HepG2 (cell line): ENCODE data around the gene CYP4F22. TPM values are rescaled to one million over a fixed set of nuclear protein-coding genes. Genes with fewer than 3 reads are reported as not detected.

Experiments
- ARID4A ChIP-seq: sonication (generic); formaldehyde crosslinking; IDR thresholded peaks from 2 replicates; pipeline ENCODE4 v1.5.0; 2020; ENCODE audit warnings: mild to moderate bottlenecking, missing genetic modification reagents, borderline replicate concordance
- CHCHD3 ChIP-seq: sonication (generic); formaldehyde crosslinking; IDR thresholded peaks from 2 replicates; pipeline ENCODE4 v1.8.0; 2022; ENCODE audit warnings: mild to moderate bottlenecking, missing genetic modification reagents, moderate library complexity
- DR1 ChIP-seq: sonication (generic); formaldehyde crosslinking; IDR thresholded peaks from 2 replicates; pipeline ENCODE4 v1.8.0; 2021; ENCODE audit warnings: mild to moderate bottlenecking, missing genetic modification reagents, inconsistent platforms
- HMG20A ChIP-seq: IDR thresholded peaks from 2 replicates; pipeline ENCODE4 v1.6.1; 2016; ENCODE audit warnings: borderline replicate concordance
- KDM2A ChIP-seq: sonication (generic); formaldehyde crosslinking; IDR thresholded peaks from 2 replicates; pipeline ENCODE4 v1.4.0; 2020; ENCODE audit warnings: low read depth, missing genetic modification reagents, borderline replicate concordance
- MED1 ChIP-seq: sonication (generic); formaldehyde crosslinking; IDR thresholded peaks from 2 replicates; pipeline ENCODE4 v1.4.0; 2020; ENCODE audit warnings: missing genetic modification reagents
- RFX3 ChIP-seq: IDR thresholded peaks from 2 replicates; pipeline ENCODE4 v1.6.1; 2016; ENCODE audit warnings: missing biosample characterization, missing genetic modification reagents
- THAP7 ChIP-seq: sonication (generic); formaldehyde crosslinking; IDR thresholded peaks from 2 replicates; pipeline ENCODE4 v1.8.1; 2023; ENCODE audit warnings: mild to moderate bottlenecking, missing genetic modification reagents
- XBP1 ChIP-seq: sonication (generic); formaldehyde crosslinking; IDR thresholded peaks from 2 replicates; pipeline ENCODE4 v1.5.0; 2020; ENCODE audit warnings: missing genetic modification reagents
- ZNF253 ChIP-seq: sonication (generic); formaldehyde crosslinking; IDR thresholded peaks from 2 replicates; pipeline ENCODE4 v1.8.0; 2022; ENCODE audit warnings: mild to moderate bottlenecking, missing genetic modification reagents, borderline replicate concordance
- ZNF362 ChIP-seq: sonication (generic); formaldehyde crosslinking; IDR thresholded peaks from 2 replicates; pipeline ENCODE4 v1.4.0; 2020; ENCODE audit warnings: missing genetic modification reagents, mild to moderate bottlenecking, borderline replicate concordance
- ZNF550 ChIP-seq: sonication (generic); formaldehyde crosslinking; IDR thresholded peaks from 2 replicates; pipeline ENCODE4 v1.4.0; 2020; ENCODE audit warnings: mild to moderate bottlenecking, missing genetic modification reagents, borderline replicate concordance
- ZNF629 ChIP-seq: sonication (generic); formaldehyde crosslinking; conservative IDR thresholded peaks from 2 replicates; pipeline ENCODE4 v1.5.0; 2020; ENCODE audit warnings: missing genetic modification reagents
- ZNF687 ChIP-seq: sonication (generic); formaldehyde crosslinking; IDR thresholded peaks from 2 replicates; pipeline ENCODE4 v1.5.1; 2020; ENCODE audit warnings: mild to moderate bottlenecking, missing genetic modification reagents, moderate library complexity
- ZNF737 ChIP-seq: sonication (generic); formaldehyde crosslinking; IDR thresholded peaks from 2 replicates; pipeline ENCODE4 v1.5.0; 2020; ENCODE audit warnings: missing genetic modification reagents, mild to moderate bottlenecking, borderline replicate concordance
- ZNF768 ChIP-seq: sonication (generic); formaldehyde crosslinking; IDR thresholded peaks from 2 replicates; pipeline ENCODE4 v1.4.0; 2020; ENCODE audit warnings: missing genetic modification reagents
- polyA plus RNA-seq, 8 experiments: library from polyadenylated mRNA; depleted of rRNA in 3 of 8; stranded (reverse) in 7 of 8; unstranded in 1 of 8; fragments of >200 nt; fragmentation: Illumina TruSeq in 4 of 8; extraction: Trizol in 4 of 8; gene quantifications; 2 replicates each; pipeline versions ENCODE4 v1.2.1 to v1.2.3, GENCODE V29; 2011 to 2016; ENCODE audit warnings: low read depth in 4 of 8, missing spikeins in 1 of 8, mixed read lengths in 1 of 8; ENCODE audit not compliant: insufficient read depth in 1 of 8
- total RNA-seq, 5 experiments: library from RNA; depleted of rRNA; stranded (reverse); fragments of >200 nt; fragmentation: Illumina TruSeq; extraction: Trizol; gene quantifications; 2 replicates each; pipeline ENCODE4 v1.2.3, GENCODE V29; 2016; ENCODE audit warnings: low read depth in 1 of 5

CYP4F22 gene
- total and polyA plus RNA-seq, 2 of the 13 experiments (the other 11 are each of a cell fraction or from before 2014, with no cell fraction given): 0.05 TPM; not detected in 1

- peak; percentile 41; the same call in 1 of the 2 replicates for TF ChIP-seq ZNF768
- peak; percentile 59 for TF ChIP-seq MED1 (CRISPR knock-in tag)
- peak; percentile 74 for TF ChIP-seq ZNF687 (CRISPR knock-in tag)
- peak; percentile 38; the same call in 1 of the 2 replicates for TF ChIP-seq KDM2A (CRISPR knock-in tag)
- no peak for TF ChIP-seq ZNF253 (CRISPR knock-in tag)
- TF ChIP-seq ZNF737 (CRISPR knock-in tag): no peak
- TF ChIP-seq ZNF550 (CRISPR knock-in tag): 0 out of 2 replicates have a peak, but pooled peaks have one; percentile 38
- TF ChIP-seq ZNF629: peak; percentile 99
- no peak for TF ChIP-seq RFX3
- peak; percentile 46; the same call in 1 of the 2 replicates for TF ChIP-seq DR1 (CRISPR knock-in tag)
- 0 out of 2 replicates have a peak, but pooled peaks have one; percentile 44 for TF ChIP-seq CHCHD3 (CRISPR knock-in tag)
- TF ChIP-seq ARID4A (CRISPR knock-in tag): peak; percentile 31; the same call in 1 of the 2 replicates
- TF ChIP-seq HMG20A (CRISPR knock-in tag): no peak
- TF ChIP-seq THAP7 (CRISPR knock-in tag): 0 out of 2 replicates have a peak, but pooled peaks have one; percentile 73
- TF ChIP-seq ZNF362: peak; percentile 66; the same call in 1 of the 2 replicates
- TF ChIP-seq XBP1: no peak
Observed at GRCh38 chr19:15479391-15480345, 28.7 kb upstream of the CYP4F22 start, which contains the start of gene PGLYRP2 (continued).
